GM12891 (cell line): ENCODE results near the gene NMNAT1.

Experiments
- PAX5 ChIP-seq: IDR thresholded peaks from 2 replicates; pipeline ENCODE4 v1.6.1; 2011; ENCODE audit warnings: low read length, moderate library complexity, mild to moderate bottlenecking; ENCODE audit not compliant: insufficient read depth, severe bottlenecking
- POLR2A ChIP-seq: IDR thresholded peaks from 2 replicates; pipeline ENCODE4 v1.6.1; 2011; ENCODE audit warnings: low read depth, low read length, control low read depth
- POLR2AphosphoS5 ChIP-seq: IDR thresholded peaks from 2 replicates; pipeline ENCODE4 v1.6.1; 2011; ENCODE audit warnings: low read depth, low read length, control low read depth
- POU2F2 ChIP-seq: IDR thresholded peaks from 2 replicates; pipeline ENCODE4 v1.6.1; 2011; ENCODE audit warnings: low read depth, mild to moderate bottlenecking, control low read depth, low read length, moderate library complexity
- SPI1 ChIP-seq: IDR thresholded peaks from 2 replicates; pipeline ENCODE4 v1.6.1; 2011; ENCODE audit warnings: low read depth, low read length, control low read depth
- TAF1 ChIP-seq: IDR thresholded peaks from 2 replicates; pipeline ENCODE4 v1.6.1; 2011; ENCODE audit warnings: low read depth, low read length, control low read depth

GRCh38 chr1:10014016-10014415 is 70.7 kb downstream of the NMNAT1 start:
- TF ChIP-seq POLR2AphosphoS5 (no peak), POLR2A (no peak), TAF1 (no peak), SPI1 (no peak), POU2F2 (no peak), PAX5 (no peak)
